ENCODE measurements around the gene USP3.

The USP3 gene

DNA sequence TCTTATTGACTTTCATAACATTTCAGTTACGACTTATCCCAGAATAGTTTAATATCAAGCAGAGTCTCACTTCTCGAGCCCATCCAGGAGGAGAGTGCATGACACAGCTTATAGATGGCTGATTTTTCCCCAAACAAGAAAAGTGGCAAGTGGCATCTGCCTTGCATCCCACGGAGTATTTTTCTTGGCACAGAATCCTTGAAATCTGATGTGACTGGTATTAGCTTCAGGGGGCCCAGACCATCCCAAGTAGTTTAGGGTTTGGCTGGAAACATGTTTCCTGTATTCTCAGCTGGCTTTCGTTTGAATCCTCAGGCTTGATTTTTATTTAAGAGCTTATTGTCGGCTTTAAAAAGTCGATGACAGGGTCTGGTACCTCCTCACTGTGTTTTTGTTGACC, 72.0 kb downstream of the USP3 start:
- no peak overlapping the region for H3K27ac ChIP-seq

DNA sequence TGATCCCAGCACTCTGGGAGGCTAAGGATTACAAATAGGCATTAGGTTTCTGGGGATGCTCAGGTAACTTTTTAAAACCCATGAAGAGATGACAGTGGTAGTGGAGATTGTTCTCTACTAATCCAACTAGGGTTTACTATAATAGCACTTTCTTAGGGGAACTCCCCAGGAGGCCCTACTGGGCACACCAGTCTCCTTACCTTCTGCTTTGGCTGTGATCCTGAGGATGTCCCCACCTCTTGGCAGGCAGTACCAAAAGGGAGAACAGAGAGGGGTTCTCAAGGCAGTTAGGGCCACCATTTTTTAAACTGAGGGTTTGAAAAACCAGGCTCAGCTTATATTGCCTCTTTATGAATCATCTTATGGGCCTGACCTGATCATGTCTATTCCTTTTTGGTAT, 77.8 kb downstream of the USP3 start:
- H3K27ac ChIP-seq: peak overlapping the region; percentile 7
- DNase-seq (ENCODE audit: low read depth, low spot score): no peak

More for the DNA sequence above, 72.0 kb downstream of the USP3 start:
- no peak for DNase-seq (ENCODE audit: low read depth, low spot score)

DNA sequence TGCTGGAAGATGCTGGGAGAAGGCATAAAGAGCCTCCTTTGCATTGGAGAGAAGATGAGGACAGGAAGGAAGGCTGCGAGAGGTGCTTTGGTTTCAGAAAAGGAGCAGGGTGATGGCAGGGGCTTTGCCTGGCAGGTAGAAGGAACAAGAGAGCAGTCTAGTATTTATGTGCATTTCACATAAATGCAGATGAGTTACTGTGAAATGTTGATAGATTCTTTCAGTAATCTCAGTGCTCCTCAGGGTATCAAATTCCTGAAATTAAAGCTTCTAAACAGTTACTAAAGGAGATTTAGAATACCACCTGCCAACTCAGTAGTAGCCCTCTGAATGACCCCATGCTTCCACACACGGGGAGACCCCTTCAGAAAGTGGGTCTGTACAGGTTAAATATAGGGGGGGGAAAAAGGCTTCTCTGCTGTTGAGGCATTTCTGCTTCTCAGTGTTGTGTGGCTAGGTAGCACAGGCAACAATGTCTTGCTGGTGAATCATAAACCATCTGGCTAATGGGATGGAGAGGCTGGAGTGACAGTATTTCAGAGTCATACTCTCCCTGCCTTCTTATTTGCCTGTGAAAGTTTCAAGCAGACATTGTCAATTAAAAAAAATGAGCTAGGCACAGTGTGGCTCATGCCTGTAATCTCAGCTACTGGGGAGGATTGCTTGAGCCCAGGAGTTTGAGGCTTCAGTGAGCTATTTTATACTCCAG, 78.5 kb downstream of the USP3 start:
- H3K27ac ChIP-seq: peak overlapping the region; percentile 7
- DNase-seq (ENCODE audit: low read depth, low spot score): peak; percentile 60

DNA sequence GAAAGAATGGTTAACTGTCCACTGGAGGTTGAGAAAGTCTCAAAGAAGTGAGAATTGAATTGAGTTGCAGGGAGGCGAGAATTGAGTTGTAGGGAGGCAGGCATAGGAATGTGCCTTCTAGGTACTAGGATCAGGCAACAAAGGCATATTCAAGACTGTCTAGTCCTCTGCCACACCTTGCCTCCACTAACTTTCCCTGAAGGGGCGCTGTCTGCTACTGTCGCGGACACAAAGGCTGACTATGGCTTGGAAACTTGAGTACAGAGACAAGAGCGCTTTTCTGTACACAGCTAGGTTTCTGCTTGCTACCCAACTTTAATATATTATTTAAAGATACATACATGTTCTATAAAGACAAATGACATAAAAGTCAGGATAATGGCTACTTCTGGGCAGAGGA, 82.4 kb downstream of the USP3 start:
- DNase-seq (ENCODE audit: low read depth, low spot score): no peak
- H3K27ac ChIP-seq: no peak overlapping the region

DNA sequence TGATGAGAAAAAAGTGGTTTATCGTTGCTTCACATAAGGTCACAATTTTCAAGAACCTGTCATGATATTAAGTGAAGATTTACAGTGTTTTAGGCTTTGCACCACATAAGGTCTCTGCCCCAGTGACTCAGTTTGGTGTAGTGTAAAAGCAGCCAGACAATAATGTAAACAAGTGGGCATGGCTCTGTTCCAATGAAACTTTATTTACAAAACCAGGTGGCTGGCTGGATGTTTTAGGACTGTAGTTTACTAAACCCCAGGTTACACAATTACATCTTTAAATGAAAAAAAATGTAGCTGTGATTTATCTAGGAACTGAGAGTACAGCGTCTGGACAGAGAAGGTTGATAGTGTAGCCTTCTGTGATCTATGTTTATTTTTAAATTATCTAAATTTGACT, 83.1 kb downstream of the USP3 start:
- peak; percentile 34 for DNase-seq (ENCODE audit: low read depth, low spot score)
- H3K27ac ChIP-seq: no peak overlapping the region

DNA sequence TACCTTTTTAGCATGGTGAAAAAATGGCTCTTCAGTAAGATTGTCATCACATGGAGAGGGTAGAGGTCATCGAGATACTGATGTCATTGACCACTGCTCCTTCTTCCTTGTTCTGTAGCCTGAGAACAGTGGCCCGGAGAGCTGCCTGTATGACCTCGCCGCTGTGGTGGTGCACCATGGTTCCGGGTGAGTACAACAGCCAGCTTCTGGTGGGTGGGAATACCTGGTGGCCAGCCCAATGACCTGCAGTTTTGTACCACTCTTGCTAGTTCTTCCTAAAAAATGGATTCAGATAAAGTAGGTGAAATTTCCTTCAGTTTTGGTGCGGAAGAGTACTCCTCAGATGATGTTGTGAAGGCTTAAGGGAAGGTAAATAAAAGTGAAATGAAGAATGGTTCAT, 84.4 kb downstream of the USP3 start:
- H3K27ac ChIP-seq: no peak overlapping the region
- no peak for DNase-seq (ENCODE audit: low read depth, low spot score)

DNA sequence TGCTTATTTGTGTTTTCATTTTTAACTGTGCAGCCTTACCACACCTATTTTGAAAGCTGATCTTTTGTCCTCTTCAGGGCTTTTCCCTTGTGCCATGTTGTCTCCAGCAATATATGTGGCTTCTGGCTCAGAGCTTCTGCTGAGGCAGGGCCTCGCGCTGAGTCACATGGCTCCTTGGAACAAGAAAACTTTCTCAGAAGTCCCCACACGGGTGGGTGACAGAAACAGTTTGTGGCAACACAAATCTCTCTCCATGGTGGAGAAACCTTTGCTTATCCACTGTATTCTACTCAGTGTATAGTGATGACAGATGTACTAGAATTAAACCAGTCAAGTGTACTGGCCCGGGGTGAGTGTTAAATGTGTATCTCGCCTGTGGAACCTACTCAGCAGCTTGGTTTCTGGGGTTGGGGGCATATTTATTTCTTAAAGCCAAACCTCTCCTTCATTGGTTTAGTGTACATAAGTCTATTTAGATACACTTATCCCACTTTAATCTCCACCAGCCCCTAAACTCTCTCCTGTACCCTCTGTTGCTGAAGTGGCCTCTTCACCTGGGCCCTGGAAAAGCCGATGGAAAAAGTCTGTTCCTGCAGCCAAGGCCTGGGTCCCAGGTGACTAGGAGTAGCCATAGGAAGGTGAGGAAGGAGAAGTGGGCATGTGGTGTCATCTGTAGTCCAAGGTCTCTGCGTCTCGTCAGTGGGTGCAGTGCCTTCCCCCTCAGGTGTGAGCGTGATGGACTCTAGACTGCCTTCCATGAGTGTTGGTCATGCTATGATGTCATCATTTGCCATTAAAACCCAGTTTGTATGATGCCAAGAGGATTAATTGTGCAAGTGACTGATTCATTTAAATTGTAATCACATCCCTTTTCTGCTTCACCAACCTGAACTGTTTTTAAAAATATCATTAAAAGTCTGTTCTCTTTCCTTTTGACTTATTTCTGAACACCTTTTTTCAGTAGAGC, 89.6 kb downstream of the USP3 start:
- no peak for DNase-seq (ENCODE audit: low read depth, low spot score)
- H3K27ac ChIP-seq: peak overlapping the region; percentile 29

DNA sequence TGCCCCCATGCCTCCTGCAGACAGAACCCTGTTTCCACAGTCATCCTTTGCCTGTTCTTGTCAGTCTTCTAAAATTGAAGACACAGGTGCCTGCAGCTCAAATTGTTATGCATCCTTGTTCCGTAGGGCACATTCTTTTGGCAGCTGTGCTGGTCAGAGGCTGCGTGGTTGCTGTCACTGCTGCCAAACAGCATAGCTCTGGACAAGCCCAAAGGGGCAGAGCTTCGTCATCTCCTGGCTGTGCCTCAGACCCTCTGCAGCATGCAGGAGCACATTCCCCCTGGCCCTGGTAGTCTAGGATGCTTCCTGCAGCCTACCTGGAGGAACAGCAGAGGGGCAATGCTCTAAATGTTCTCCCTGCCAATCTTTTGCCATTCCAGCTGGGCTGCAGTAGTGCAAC, 90.7 kb downstream of the USP3 start:
- H3K27ac ChIP-seq: peak overlapping the region; percentile 29
- DNase-seq (ENCODE audit: low read depth, low spot score): no peak

DNA sequence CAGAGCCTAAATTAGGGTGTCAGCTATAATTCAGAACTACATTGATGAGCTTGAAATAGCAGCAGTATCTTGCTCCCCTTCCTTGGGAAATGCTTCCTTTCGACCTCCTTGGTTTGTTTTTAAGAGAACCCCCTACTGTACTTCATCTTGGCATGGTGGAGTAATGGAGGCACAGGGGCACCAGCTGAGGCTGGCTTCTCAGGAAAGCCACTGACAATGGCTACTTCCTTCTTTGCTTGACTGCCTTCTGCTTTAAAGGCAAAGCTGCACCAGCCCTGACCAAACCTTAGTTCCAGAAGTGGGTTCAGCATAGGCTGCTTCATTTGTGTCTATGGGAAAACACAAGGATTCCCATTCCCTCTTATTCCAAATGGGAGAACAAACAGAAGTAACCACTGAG, 91.3 kb downstream of the USP3 start:
- H3K27ac ChIP-seq: no peak overlapping the region
- DNase-seq (ENCODE audit: low read depth, low spot score): no peak

DNA sequence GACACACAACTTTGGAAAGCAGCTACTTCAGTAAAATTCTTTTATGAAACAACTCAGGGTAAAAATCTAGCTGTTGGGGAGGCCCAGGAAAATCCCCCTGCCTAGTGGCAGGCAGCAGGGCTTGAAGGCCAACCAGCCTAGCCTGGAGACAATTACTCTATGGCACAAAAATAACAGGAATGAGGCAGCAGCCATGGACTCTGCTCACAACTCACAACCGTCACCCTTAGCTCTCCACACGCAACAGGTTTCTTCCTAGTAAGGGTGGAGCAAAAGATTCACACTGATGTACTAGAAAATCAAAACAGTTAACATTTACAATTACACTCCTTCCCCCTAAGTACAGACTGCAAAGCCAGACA, 92.3 kb downstream of the USP3 start:
- no peak for DNase-seq (ENCODE audit: low read depth, low spot score)
- H3K27ac ChIP-seq: no peak overlapping the region

DNA sequence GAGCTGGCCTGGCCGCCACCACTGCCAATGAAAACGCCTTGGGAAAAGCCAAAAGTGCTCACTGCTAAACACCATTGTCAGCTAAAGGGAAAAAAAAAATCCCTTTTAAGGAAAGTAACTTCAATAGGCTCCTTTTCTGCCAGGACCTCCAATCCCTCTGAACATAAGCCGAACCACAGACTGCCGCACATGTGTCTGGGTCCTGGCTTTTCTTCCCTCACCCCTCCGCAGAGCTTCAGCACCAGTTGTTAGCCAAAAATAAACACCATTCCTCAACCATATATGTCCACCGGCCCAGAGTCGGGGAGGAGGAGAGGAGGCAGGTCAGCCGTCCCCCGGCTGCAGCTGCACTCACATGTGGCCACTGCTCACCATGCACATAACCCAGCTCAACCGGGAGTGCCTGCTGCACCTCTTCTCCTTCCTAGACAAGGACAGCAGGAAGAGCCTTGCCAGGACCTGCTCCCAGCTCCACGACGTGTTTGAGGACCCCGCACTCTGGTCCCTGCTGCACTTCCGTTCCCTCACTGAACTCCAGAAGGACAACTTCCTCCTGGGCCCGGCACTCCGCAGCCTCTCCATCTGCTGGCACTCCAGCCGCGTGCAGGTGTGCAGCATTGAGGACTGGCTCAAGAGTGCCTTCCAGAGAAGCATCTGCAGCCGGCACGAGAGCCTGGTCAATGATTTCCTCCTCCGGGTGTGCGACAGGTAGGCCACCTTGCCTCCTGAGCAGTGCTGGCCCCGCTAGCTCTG, 92.8 kb downstream of the USP3 start, which contains the start of gene FBXL22:
Gene FBXL22 (plus strand): TSS at position 350 of the 753 bp plus-strand sequence. CDS start 6 bp downstream, at position 356.
- no peak for DNase-seq (ENCODE audit: low read depth, low spot score)
- no peak within 1 kb of the TSS for H3K27ac ChIP-seq

DNA sequence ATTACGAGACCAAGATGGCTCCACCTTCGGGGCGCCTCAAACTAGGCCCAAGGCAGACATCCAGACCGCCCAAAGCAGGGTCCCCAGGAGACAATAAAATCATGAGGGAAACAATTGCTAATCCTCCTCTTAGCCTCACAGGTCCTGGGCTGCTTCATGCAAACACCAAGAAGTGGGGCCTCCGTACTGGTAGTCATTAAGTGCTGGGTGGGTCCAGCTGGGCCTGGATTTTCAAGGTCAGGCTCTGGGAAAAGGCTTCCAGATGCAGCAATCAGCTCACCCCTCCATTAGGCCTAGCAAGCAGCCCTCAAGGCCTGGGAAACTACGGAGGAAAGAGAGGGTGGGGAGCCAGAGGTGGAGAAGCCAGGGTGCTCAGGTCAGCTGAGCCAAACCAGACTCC, 93.4 kb downstream of the USP3 start:
- H3K27ac ChIP-seq: no peak overlapping the region
- DNase-seq (ENCODE audit: low read depth, low spot score): no peak

DNA sequence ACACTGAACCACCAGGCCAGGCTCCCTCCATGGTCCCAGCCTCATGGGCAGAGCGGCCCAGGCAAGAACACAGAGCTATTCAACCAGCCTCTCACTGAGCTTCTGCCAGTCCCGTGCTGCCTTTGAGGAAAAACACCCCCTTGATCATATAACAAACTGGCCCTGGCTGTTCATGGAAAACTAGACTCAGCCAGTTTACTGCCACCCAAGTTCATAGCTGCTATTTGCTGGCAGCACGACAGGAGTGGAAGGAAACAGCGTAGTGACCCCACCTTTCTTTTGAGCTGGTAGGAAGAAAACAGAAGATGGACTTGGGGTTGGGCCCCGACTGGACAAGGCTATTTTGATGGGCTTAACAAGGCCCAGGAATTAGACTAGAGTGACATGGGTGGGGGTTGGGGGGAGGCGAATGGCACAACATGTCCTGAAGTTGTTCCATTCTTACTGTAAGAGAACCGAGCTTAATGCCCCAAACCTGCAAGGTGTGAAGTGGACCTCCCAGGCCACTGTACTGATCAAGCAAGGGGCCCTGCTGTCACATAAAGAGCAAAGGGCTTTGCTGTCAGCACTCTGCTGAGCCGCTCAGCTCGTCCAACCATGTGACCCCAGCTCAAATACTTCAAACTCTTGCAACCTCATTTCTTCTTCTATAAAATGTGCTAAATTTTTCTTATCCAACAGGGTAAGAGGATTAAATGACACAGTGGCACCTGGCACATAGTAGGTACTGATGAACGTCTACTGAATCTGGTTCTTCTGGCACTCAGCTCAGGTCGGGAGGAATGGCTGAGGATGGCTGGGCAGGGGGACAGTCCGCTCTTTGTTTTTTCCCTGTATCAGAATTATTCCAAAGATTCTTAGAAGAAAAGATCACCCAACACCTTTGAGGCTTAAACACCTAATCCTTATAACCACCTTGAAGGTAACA, 94.3 kb downstream of the USP3 start:
- DNase-seq (ENCODE audit: low read depth, low spot score): no peak
- peak overlapping the region; percentile 63 for H3K27ac ChIP-seq

DNA sequence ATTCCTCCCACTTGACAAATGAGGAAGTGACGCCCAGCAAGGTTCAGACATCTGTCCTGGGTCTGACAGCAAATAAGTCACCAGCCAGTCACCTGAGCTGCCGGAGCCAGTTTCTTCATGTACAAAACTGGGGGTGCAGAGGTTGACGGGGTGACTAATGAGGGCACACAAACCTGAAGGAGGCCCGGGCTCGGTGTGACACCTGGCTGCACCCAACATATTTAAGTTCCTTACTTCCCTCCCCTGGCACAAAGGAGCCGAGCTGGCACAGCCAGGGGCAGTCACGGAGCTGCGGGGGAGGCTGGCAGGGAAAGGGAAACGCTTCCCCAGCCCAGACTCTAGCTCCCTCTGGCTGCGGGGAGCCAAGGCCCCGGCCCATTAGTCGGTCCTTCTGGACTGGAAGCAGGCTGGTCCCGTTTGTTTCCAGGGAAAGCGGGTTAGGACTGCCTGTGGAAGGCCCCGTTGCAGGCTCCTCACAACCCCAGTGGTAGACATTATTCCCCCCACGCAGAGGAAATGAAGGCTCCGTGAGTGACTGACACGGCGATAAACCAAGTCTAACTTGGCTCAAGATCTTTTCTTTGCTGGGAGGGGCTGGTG, 95.1 kb downstream of the USP3 start:
- peak overlapping the region; percentile 63 for H3K27ac ChIP-seq
- DNase-seq (ENCODE audit: low read depth, low spot score): peak; percentile 39

DNA sequence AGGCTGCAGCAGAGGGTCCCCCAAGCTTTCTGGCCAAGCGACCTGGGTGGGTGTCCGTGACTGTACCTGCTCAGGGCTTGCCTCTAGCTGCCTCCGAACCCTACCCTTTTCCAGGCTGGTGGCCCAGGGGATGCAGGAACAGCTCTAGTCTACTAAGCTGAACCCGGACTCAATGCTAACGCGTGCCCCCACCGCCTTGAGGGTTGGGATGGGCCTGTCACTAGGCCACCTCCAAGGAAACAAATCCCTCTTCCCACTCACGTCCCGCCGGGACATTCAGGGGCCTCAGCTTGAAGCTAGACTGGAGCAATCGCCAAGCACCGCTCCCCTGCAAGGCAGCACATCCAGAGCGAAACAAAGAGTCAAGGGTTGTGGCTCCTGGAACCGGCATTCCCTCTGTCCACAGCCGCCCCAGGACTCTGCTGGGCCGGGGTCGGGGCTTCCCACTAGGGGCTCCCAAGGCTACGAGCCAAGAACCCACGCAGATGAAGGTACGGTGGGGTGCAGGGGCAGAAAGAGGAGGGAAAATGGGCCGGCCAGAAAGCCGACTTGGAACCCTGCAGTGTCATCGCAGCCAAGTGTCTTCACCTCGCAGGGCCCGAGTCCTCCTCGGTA, 95.7 kb downstream of the USP3 start:
- DNase-seq (ENCODE audit: low read depth, low spot score): no peak
- peak overlapping the region; percentile 63 for H3K27ac ChIP-seq

DNA sequence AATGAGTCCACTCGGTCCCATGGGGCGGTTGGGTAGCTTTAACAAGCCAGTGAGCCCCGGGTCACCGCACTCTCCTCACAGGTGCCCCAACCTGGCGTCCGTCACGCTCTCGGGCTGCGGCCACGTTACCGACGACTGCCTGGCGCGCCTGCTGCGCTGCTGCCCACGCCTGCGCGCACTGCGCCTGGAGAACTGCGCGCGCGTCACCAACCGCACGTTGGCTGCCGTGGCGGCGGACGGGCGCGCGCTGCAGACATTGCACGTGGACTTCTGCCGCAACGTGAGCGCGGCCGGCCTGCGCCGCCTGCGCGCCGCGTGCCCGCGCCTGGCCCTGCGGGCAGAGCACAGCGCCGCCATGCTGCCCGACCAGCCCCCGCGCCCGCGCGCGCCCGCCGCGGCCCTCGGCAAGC, 96.2 kb downstream of the USP3 start:
- peak; percentile 64 for DNase-seq (ENCODE audit: low read depth, low spot score)
- H3K27ac ChIP-seq: peak overlapping the region; percentile 63

DNA sequence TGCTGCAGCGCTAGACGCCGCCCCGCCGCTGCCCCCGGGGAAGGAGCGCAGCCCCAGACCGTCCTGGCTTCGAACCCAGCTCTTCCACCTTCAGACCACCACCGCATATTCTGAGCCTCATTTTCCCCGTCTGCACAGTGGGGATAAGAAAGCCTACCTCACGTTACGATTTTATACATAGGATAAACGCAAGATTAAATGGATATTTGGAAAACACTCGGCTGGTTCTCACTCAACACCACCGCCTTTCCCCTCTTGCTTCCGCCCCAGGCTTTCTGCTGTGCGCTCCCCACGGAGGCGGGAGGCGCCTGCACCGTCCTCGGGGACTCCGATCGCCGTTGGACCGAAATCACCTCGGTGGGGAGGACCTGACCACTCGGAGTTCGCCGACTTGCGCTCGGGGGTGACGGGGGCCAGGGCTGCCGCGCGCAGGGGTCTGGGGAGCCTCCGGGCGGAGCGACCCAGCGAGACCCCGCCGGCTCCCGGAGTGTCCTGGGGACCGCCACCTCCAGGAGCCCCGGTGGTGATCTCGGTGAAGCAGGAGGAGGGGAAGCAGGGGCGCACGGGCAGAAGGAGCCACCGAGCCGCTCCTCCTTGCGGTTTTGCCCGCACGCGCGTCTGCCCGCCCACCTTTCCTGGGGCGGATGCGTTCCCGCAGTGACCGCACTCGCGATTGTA, 96.8 kb downstream of the USP3 start:
- DNase-seq (ENCODE audit: low read depth, low spot score): no peak
- H3K27ac ChIP-seq: peak overlapping the region; percentile 63

DNA sequence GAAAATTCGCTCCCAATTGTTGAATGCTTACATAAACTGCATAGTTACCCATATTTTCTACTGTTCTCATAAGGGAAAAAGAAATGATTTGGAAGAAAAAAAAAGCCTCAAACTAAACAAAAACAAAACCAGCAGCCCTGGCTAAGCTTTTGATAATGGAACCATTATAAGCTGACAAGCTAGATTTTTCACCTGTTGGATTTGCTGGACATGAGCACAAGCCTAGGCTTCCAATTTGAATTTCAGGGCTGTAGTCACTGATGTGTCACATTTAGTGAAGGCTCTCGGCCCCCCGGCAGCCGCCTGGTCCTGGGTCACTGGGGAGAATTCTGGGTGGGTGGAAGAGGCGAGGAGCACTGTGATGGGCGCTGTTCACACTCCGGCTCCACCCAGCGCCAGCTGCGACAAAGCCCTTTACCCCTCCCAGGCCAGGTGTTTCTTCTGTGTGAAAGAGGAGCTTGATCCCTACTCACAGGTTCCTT, 97.4 kb downstream of the USP3 start:
- DNase-seq (ENCODE audit: low read depth, low spot score): no peak
- H3K27ac ChIP-seq: peak overlapping the region; percentile 63
